ENCODE measurements around the gene SIPA1L3. TPM values are rescaled to one million over a fixed set of nuclear protein-coding genes. Genes with fewer than 3 reads are reported as not detected.
"Not testable (repeated sequence)": the region's sequence is repeated elsewhere in the genome, so short reads cannot be mapped to it uniquely, and the experiment has no call there.

The SIPA1L3 gene
- polyA plus RNA-seq, 1 donor from 2014 or later: 2.8 TPM

DNA sequence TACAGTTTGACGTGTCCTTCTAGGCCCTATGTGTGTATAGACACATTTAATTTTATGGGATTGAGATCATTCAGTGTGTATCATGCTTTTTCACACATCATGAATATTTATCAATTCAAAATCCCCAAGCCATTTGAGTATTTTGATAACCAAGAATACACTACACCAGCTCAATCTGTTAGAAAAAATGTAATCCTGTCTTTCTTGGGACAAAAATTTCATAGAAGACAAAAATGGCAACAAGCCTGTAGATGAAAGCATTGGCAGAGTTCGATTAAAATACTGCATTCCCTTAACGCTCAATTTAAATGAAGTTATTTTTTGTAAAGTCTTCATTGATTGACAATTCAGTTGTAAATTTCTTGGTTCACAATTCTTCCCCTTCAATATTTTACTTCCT is 42.5 kb upstream of the SIPA1L3 start:
- Histone ChIP-seq H3K4me2 (ENCODE audit: low read length) (no peak overlapping the region), H2AFZ (ENCODE audit: low read depth, low read length) (no peak overlapping the region), H3K27me3 (ENCODE audit: insufficient read depth, low read depth, low read length) (no peaks in the 10 kb centered on the region), H3K4me3 (ENCODE audit: low read length) (no peak overlapping the region), H3K9me2 (ENCODE audit: insufficient read depth, low read length) (no peaks in the 10 kb centered on the region), H3K9ac (ENCODE audit: low read length) (no peak overlapping the region), H3K79me2 (replicated peaks; ENCODE audit: insufficient read depth, low read length) (no peaks in the 10 kb centered on the region), H3F3A (ENCODE audit: insufficient read depth, low read length, poor library complexity, severe bottlenecking) (no peaks in the 10 kb centered on the region), H3K27ac (ENCODE audit: low read length) (no peak overlapping the region), H3K36me3 (ENCODE audit: insufficient read depth, low read length) (no peaks in the 10 kb centered on the region), H4K20me1 (ENCODE audit: insufficient read depth) (no peaks in the 10 kb centered on the region), H3K9me3 (ENCODE audit: low read length) (no peaks in the 10 kb centered on the region)
- TF ChIP-seq TAF1 (IDR thresholded peaks at IDR 0.05; ENCODE audit: low read depth) (no peak), EZH2 (IDR thresholded peaks at IDR 0.05; ENCODE audit: borderline replicate concordance, insufficient read depth, low read length, poor library complexity, severe bottlenecking) (no peak), RAD21 (conservative IDR thresholded peaks at IDR 0.05) (no peak), MXI1 (conservative IDR thresholded peaks at IDR 0.05; ENCODE audit: poor library complexity, severe bottlenecking) (no peak), EP300 (conservative IDR thresholded peaks at IDR 0.05; ENCODE audit: poor library complexity, severe bottlenecking) (no peak), POLR2AphosphoS5 (IDR thresholded peaks at IDR 0.05) (no peak), SMC3 (conservative IDR thresholded peaks at IDR 0.05; ENCODE audit: poor library complexity) (no peak)
- TF ChIP-seq, protein P1, sequence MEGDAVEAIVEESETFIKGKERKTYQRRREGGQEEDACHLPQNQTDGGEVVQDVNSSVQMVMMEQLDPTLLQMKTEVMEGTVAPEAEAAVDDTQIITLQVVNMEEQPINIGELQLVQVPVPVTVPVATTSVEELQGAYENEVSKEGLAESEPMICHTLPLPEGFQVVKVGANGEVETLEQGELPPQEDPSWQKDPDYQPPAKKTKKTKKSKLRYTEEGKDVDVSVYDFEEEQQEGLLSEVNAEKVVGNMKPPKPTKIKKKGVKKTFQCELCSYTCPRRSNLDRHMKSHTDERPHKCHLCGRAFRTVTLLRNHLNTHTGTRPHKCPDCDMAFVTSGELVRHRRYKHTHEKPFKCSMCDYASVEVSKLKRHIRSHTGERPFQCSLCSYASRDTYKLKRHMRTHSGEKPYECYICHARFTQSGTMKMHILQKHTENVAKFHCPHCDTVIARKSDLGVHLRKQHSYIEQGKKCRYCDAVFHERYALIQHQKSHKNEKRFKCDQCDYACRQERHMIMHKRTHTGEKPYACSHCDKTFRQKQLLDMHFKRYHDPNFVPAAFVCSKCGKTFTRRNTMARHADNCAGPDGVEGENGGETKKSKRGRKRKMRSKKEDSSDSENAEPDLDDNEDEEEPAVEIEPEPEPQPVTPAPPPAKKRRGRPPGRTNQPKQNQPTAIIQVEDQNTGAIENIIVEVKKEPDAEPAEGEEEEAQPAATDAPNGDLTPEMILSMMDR (IDR thresholded peaks at IDR 0.05; ENCODE audit: poor library complexity, severe bottlenecking): no peak
- TF ChIP-seq, protein P2, sequence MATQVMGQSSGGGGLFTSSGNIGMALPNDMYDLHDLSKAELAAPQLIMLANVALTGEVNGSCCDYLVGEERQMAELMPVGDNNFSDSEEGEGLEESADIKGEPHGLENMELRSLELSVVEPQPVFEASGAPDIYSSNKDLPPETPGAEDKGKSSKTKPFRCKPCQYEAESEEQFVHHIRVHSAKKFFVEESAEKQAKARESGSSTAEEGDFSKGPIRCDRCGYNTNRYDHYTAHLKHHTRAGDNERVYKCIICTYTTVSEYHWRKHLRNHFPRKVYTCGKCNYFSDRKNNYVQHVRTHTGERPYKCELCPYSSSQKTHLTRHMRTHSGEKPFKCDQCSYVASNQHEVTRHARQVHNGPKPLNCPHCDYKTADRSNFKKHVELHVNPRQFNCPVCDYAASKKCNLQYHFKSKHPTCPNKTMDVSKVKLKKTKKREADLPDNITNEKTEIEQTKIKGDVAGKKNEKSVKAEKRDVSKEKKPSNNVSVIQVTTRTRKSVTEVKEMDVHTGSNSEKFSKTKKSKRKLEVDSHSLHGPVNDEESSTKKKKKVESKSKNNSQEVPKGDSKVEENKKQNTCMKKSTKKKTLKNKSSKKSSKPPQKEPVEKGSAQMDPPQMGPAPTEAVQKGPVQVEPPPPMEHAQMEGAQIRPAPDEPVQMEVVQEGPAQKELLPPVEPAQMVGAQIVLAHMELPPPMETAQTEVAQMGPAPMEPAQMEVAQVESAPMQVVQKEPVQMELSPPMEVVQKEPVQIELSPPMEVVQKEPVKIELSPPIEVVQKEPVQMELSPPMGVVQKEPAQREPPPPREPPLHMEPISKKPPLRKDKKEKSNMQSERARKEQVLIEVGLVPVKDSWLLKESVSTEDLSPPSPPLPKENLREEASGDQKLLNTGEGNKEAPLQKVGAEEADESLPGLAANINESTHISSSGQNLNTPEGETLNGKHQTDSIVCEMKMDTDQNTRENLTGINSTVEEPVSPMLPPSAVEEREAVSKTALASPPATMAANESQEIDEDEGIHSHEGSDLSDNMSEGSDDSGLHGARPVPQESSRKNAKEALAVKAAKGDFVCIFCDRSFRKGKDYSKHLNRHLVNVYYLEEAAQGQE (IDR thresholded peaks at IDR 0.05; ENCODE audit: borderline replicate concordance): no peak

DNA sequence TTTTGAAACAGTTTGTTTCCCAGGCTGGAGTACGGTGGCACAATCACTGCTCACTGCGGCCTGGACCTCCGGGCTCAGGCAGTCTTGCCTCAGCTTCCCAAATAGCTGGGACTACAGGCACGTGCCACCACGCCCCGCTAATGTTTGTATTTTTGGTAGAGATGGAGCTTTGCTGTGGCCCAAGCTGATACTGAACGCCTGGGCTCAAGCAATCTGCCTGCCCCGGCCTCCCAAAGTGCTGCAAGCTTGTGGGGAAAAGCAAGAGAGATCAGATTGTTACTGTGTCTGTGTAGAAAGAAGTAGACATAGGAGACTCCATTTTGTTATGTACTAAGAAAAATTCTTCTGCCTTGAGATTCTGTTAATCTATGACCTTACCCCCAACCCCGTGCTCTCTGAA is 41.1 kb upstream of the SIPA1L3 start:
- not testable (repeated sequence) for H3K9me3 ChIP-seq (ENCODE audit: low read length); H2AFZ ChIP-seq (ENCODE audit: low read depth, low read length); H3K36me3 ChIP-seq (ENCODE audit: insufficient read depth, low read length); H3K79me2 ChIP-seq (replicated peaks; ENCODE audit: insufficient read depth, low read length); H3F3A ChIP-seq (ENCODE audit: insufficient read depth, low read length, poor library complexity, severe bottlenecking); H3K4me3 ChIP-seq (ENCODE audit: low read length); H3K27ac ChIP-seq (ENCODE audit: low read length); H3K27me3 ChIP-seq (ENCODE audit: insufficient read depth, low read depth, low read length); H3K9ac ChIP-seq (ENCODE audit: low read length); H3K9me2 ChIP-seq (ENCODE audit: insufficient read depth, low read length); H3K4me2 ChIP-seq (ENCODE audit: low read length); H4K20me1 ChIP-seq (ENCODE audit: insufficient read depth)

DNA sequence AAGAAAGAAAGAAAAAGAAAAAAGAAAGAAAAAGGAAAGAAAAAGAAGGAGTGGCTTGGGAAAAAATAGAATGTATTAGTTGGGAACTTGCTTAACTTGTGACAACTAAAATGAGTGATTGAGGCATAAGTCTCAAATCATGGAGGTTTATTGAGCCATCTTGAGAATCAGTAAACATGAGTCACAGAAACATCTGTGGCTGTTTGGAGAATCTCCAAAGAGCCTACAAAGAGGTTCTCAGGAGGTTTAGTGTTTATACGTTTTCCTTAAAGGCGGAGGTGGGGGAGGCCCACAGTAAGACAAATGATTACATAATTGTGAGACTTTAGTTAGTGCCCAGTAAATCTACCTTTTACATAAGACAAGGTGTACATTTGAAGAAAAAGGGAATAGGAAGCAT is 39.2 kb upstream of the SIPA1L3 start:
- Histone ChIP-seq H3K4me2 (ENCODE audit: low read length) (no peak overlapping the region), H3K9me3 (ENCODE audit: low read length) (no peaks in the 10 kb centered on the region)

More for the DNA sequence above, 39.2 kb upstream of the SIPA1L3 start:
- no peak overlapping the region for H3K9ac ChIP-seq (ENCODE audit: low read length)
- H3K27ac ChIP-seq (ENCODE audit: low read length): no peak overlapping the region
- no peaks in the 10 kb centered on the region for H3K79me2 ChIP-seq (replicated peaks; ENCODE audit: insufficient read depth, low read length)
- no peaks in the 10 kb centered on the region for H4K20me1 ChIP-seq (ENCODE audit: insufficient read depth)
- H2AFZ ChIP-seq (ENCODE audit: low read depth, low read length): no peak overlapping the region
- no peaks in the 10 kb centered on the region for H3F3A ChIP-seq (ENCODE audit: insufficient read depth, low read length, poor library complexity, severe bottlenecking)
- no peaks in the 10 kb centered on the region for H3K9me2 ChIP-seq (ENCODE audit: insufficient read depth, low read length)
- no peaks in the 10 kb centered on the region for H3K27me3 ChIP-seq (ENCODE audit: insufficient read depth, low read depth, low read length)
- H3K36me3 ChIP-seq (ENCODE audit: insufficient read depth, low read length): no peaks in the 10 kb centered on the region
- H3K4me3 ChIP-seq (ENCODE audit: low read length): no peak overlapping the region
- TF ChIP-seq, protein P1 (IDR thresholded peaks at IDR 0.05; ENCODE audit: poor library complexity, severe bottlenecking): no peak
- TF ChIP-seq TAF1 (IDR thresholded peaks at IDR 0.05; ENCODE audit: low read depth) (no peak), POLR2AphosphoS5 (IDR thresholded peaks at IDR 0.05) (no peak), EZH2 (IDR thresholded peaks at IDR 0.05; ENCODE audit: borderline replicate concordance, insufficient read depth, low read length, poor library complexity, severe bottlenecking) (no peak), RAD21 (conservative IDR thresholded peaks at IDR 0.05) (no peak), MXI1 (conservative IDR thresholded peaks at IDR 0.05; ENCODE audit: poor library complexity, severe bottlenecking) (no peak), EP300 (conservative IDR thresholded peaks at IDR 0.05; ENCODE audit: poor library complexity, severe bottlenecking) (no peak), SMC3 (conservative IDR thresholded peaks at IDR 0.05; ENCODE audit: poor library complexity) (no peak)
- TF ChIP-seq, protein P2 (IDR thresholded peaks at IDR 0.05; ENCODE audit: borderline replicate concordance): no peak

All from neural cell (in vitro differentiated cells).